ENCODE data around the gene ALDH3B1. TPM values are rescaled to one million over a fixed set of nuclear protein-coding genes. Genes with fewer than 3 reads are reported as not detected.

Gene ALDH3B1
- total and polyA plus RNA-seq, 2 of the 4 experiments (the other 2 are of a cell fraction) = 11.8 to 22.8 TPM

- peak within 1 kb of the TSS; percentile 98 for H3K4ac ChIP-seq (ENCODE audit: low read depth, low read length)
- peak within 1 kb of the TSS; percentile 99 for H4K8ac ChIP-seq (ENCODE audit: low read depth in 2 of 2, low read length in 2 of 2)
- peak; percentile 99 for DNase-seq
- peak within 1 kb of the TSS; percentile 88 for H4K91ac ChIP-seq (ENCODE audit: insufficient read depth, low read depth, low read length)
- peak within 1 kb of the TSS; percentile 98 for H3K9ac ChIP-seq (ENCODE audit: low read depth, low read length)
- peak within 1 kb of the TSS; percentile 99 for H2AK5ac ChIP-seq (ENCODE audit: low read depth, low read length)
- peaks cover 13% of the 10 kb centered on the region for H3K36me3 ChIP-seq (ENCODE audit: control insufficient read depth, insufficient read depth, low read length)
- peak within 1 kb of the TSS; percentile 66; the same call in 1 of the 3 replicates for H2BK15ac ChIP-seq (ENCODE audit: low read depth, low read length)
- H3K56ac ChIP-seq (ENCODE audit: extremely low read depth, insufficient read depth, low read length) = peak within 1 kb of the TSS; percentile 83
- H3K23ac ChIP-seq (ENCODE audit: low read depth, low read length) = peak within 1 kb of the TSS; percentile 87
- H3K79me1 ChIP-seq (ENCODE audit: low read depth in 1 of 2, low read length in 2 of 2) = peaks cover 33 to 66% of the 10 kb centered on the region in 2 experiments
- TF ChIP-seq NFE2L2 (IDR thresholded peaks at IDR 0.05; ENCODE audit: low read depth, low read length) = no peak
- peak; percentile 41; the same call in 1 of the 2 replicates for TF ChIP-seq MXI1 (IDR thresholded peaks at IDR 0.05; ENCODE audit: borderline replicate concordance, low read depth, low read length)
- TF ChIP-seq FOS (IDR thresholded peaks at IDR 0.05; ENCODE audit: low read depth, low read length) = peak; percentile 18; the same call in 1 of the 2 replicates
- ATAC-seq (ENCODE audit: low read depth) = peak; percentile 92
- no peaks in the 10 kb centered on the region for H3K9me3 ChIP-seq (ENCODE audit: control insufficient read depth, insufficient read depth, low read length)
- peak within 1 kb of the TSS; percentile 77; the same call in 1 of the 2 replicates for H2BK120ac ChIP-seq (ENCODE audit: low read depth, low read length)
- BruUV-seq (replicated peaks) = no TSS peak
- intact Hi-C loops (cut with micrococcal nuclease) (no loop called here), in situ Hi-C loops (cut with MboI; ENCODE audit: low sequenced_read_pairs) (no loop called here), dilution Hi-C loops (cut with HindIII; ENCODE audit: low sequenced_read_pairs, unreplicated experiment) (no loop called here)
- ChIA-PET POLR2A (ENCODE audit: unreplicated experiment) (no interaction called here), CTCF (no interaction called here)
- H4K20me1 ChIP-seq (ENCODE audit: insufficient read depth, low read length) = no peaks in the 10 kb centered on the region
- H2BK20ac ChIP-seq (ENCODE audit: low read depth, low read length) = no peak within 1 kb of the TSS
- peak within 1 kb of the TSS; percentile 97 for H2AK9ac ChIP-seq (replicated peaks; ENCODE audit: low read depth, low read length, poor library complexity)
- 0% methylated on average over 18 of the region's 56 CpGs; no CpG with 5 or more reads in 1 of the 2 experiments for WGBS, 2 experiments (ENCODE audit: extremely low coverage in 2 of 2, insufficient read length in 1 of 2)
- peak within 1 kb of the TSS; percentile 91 for H3K27ac ChIP-seq (ENCODE audit: insufficient read depth, low read length)
- peak within 1 kb of the TSS; percentile 88 for H4K5ac ChIP-seq (ENCODE audit: low read depth, low read length)
- peak within 1 kb of the TSS; percentile 83 for H3K4me3 ChIP-seq (ENCODE audit: insufficient read depth, low read depth, low read length)
- peak within 1 kb of the TSS; percentile 95 for H3K4me2 ChIP-seq (ENCODE audit: low read depth, low read length)
- peaks cover 30% of the 10 kb centered on the region for H3K4me1 ChIP-seq (ENCODE audit: control insufficient read depth, insufficient read depth, low read length)
- H3K27me3 ChIP-seq (ENCODE audit: control insufficient read depth, insufficient read depth, low read length) = no peaks in the 10 kb centered on the region
- peaks cover 8% of the 10 kb centered on the region for H3K9me1 ChIP-seq (ENCODE audit: insufficient read depth, low read length)
- H2AFZ ChIP-seq (replicated peaks; ENCODE audit: low read length, poor library complexity) = peak within 1 kb of the TSS; percentile 98
- H3K14ac ChIP-seq (replicated peaks; ENCODE audit: low read depth, low read length) = peak within 1 kb of the TSS; percentile 96
- peak within 1 kb of the TSS; percentile 73 for H2BK5ac ChIP-seq (ENCODE audit: low read depth, low read length, poor library complexity, severe bottlenecking)
- H3K18ac ChIP-seq (ENCODE audit: low read depth, low read length) = peak within 1 kb of the TSS; percentile 49
Measured at GRCh38 chr11:68030318-68031143, 20.4 kb downstream of the ALDH3B1 start, which contains the start of gene NDUFS8. TSS of gene NDUFS8 (plus strand) at chr11:68030681. CDS start at chr11:68032152, 1,471 bp downstream.

Data from IMR-90 (cell line).